Astrocyte of the cerebellum (primary cell): ENCODE data around the gene HOOK1.
"Not testable (repeated sequence)": the region's sequence is repeated elsewhere in the genome, so short reads cannot be mapped to it uniquely, and the experiment has no call there.

Experiments
- DNase-seq: peaks from one replicate; pipeline ENCODE4 v3.0.0-alpha.2; 2011; ENCODE audit warnings: low read depth
- H3K4me3 ChIP-seq: 2 replicates; pipeline ENCODE4 v1.5.1; 2011; ENCODE audit warnings: mild to moderate bottlenecking, low read depth, low read length, moderate library complexity
- in situ Hi-C: cut with HindIII; loops from 2 replicates; pipeline ENCODE4 v1.10.0; 2017; ENCODE audit warnings: low sequenced_read_pairs
- TF ChIP-seq, protein P1 (sequence below): IDR thresholded peaks from 2 replicates; pipeline ENCODE4 v1.5.1; 2012; ENCODE audit warnings: low read length, low read depth, moderate library complexity, mild to moderate bottlenecking; ENCODE audit errors: missing control alignments

Gene HOOK1

DNA sequence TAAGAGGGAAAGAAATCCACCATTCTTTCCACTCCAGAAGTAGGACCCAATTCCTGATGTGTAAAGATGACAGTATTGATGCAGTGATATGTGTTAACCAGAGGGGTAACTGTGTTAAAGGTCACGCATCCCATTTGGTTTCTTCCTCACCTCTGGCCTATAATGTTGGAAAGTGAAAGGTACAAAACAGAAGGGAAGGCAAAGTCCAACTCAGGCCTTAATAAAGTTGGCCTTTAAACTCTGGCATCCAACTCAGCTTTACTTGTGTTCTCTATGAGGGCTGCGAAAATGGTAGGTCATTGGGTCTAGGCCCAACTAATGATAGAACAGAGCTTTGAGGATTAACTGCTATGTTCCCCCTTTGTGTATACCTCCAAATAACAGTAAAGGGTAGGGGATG is 93.9 kb downstream of the HOOK1 start:
- H3K4me3 ChIP-seq, result no peak overlapping the region
- TF ChIP-seq, protein P1, sequence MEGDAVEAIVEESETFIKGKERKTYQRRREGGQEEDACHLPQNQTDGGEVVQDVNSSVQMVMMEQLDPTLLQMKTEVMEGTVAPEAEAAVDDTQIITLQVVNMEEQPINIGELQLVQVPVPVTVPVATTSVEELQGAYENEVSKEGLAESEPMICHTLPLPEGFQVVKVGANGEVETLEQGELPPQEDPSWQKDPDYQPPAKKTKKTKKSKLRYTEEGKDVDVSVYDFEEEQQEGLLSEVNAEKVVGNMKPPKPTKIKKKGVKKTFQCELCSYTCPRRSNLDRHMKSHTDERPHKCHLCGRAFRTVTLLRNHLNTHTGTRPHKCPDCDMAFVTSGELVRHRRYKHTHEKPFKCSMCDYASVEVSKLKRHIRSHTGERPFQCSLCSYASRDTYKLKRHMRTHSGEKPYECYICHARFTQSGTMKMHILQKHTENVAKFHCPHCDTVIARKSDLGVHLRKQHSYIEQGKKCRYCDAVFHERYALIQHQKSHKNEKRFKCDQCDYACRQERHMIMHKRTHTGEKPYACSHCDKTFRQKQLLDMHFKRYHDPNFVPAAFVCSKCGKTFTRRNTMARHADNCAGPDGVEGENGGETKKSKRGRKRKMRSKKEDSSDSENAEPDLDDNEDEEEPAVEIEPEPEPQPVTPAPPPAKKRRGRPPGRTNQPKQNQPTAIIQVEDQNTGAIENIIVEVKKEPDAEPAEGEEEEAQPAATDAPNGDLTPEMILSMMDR, result no peak
- in situ Hi-C loops, result no loop called here
- DNase-seq, result no peak

DNA sequence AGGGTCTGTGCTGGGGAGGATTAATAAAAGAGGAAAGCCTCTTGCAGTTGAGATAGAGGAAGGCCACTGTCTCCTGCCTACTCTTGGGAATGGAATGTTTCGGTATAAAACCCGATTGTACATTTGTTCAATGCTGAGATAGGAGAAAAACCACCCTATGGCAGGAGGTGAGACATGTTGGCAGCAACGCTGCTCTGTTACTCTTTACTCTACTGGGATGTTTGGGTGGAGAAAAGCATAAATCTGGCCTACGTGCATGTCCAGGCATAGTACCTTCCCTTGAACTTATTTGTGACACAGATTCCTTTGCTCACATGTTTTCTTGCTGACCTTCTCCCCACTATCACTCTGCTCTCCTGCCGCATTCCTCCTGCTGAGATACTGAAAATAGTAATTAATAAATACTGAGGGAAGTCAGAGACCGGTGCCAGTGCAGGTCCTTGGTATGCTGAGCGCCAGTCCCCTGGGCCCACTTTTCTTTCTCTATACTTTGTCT is 100.1 kb downstream of the HOOK1 start:
- not testable (repeated sequence) for DNase-seq

DNA sequence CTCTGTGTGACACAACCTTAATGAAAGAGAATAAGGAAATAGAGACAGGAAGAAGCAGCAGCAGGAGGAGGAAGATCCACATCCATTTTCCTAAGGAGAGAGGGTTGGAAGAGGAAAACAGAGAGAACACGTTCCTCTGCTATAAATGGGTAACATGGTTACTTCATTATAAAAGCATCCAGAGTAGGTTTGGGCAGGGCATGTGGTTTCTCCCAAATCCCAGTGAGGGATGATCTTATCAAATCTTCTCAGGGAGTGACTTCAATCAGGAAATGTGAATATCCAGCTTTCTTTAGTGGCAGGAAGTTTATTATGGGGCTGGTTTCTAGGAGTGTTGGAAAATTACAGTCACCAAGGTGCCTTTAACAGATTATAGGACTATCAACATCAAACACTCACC is 100.8 kb downstream of the HOOK1 start:
- TF ChIP-seq, protein P1, result no peak
- no peak for DNase-seq
- in situ Hi-C loops, result no loop called here
- no peak overlapping the region for H3K4me3 ChIP-seq

More for the DNA sequence above, 100.1 kb downstream of the HOOK1 start:
- in situ Hi-C loops, H3K4me3 ChIP-seq: not testable (repeated sequence)

DNA sequence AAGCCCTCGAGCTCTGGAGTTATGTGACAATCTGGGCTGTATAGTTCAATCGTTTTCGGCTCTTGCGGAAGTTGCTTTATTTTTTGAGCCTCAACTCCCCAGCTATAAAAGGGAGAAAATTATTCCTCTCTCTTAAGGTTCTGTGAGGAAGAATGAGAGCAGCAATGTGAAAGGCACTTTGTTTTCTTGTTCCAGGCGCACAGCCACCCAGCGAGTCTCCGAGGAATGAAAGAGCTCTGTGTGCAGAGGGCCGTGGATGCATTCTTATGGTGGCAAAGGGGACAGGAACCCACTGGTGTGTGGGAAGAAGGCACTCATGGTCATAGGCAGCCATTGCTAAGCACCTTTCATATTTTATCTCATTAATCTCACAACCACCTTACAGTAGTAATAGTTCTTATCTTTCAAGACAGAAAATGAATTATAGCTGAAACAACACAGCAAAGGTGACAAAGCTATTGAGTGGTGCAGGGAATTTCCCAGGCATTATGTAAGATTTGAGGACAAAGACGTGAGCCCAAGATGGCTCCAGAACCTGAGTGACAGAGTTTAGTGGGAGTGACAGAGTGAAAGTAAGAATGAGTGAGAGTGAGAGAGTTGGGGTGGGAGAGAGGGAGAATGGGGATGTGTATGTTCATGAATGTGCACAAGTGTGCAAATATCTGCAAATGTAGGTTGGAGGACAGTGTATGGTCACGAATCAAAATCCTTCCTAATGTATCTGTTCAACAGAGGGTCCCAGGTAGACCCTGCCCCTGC is 102.5 kb downstream of the HOOK1 start:
- DNase-seq, result no peak
- in situ Hi-C loops, result no loop called here
- no peak overlapping the region for H3K4me3 ChIP-seq
- TF ChIP-seq, protein P1, result no peak

DNA sequence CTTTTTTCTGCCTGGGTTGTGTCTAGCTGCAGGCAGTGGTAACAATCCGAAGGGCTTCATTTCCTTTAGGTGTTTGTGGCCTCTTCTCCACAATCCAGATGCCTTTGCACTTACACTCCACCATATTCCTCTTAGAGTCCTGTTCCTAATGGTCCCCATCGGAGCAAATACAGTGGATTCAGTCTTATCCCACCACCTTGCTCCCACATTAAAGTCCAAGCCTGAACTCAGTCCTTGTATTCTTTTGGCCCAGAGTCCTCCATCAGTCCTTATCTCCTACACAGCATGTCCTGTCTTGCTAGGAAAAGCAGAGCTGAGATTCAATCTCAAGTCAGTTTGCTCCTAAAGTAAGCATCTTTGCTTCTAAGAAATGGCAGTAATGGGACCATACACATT is 103.0 kb downstream of the HOOK1 start:
- no peak for DNase-seq
- in situ Hi-C loops, result no loop called here
- H3K4me3 ChIP-seq, result no peak overlapping the region
- TF ChIP-seq, protein P1, result no peak

DNA sequence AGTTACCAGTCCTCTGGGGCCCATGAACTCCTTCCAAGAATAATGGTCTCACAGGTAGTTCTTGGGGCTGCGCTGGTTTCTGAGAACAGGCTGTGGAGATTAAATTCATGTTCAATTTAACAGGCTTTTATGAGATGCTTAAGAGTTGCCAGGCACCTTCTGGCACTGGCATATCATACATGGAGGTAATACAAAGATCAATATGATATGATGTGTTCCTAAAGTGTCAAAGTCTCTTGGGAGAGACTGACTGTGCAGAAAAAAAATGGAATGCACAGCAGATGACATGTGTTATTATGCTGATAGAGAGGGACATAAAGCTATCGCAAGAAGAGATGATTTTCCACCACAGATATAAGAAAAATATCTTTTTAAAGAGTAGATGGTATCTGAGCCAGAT is 105.0 kb downstream of the HOOK1 start:
- DNase-seq, result no peak
- H3K4me3 ChIP-seq, result no peak overlapping the region
- in situ Hi-C loops, result no loop called here
- TF ChIP-seq, protein P1, result no peak

DNA sequence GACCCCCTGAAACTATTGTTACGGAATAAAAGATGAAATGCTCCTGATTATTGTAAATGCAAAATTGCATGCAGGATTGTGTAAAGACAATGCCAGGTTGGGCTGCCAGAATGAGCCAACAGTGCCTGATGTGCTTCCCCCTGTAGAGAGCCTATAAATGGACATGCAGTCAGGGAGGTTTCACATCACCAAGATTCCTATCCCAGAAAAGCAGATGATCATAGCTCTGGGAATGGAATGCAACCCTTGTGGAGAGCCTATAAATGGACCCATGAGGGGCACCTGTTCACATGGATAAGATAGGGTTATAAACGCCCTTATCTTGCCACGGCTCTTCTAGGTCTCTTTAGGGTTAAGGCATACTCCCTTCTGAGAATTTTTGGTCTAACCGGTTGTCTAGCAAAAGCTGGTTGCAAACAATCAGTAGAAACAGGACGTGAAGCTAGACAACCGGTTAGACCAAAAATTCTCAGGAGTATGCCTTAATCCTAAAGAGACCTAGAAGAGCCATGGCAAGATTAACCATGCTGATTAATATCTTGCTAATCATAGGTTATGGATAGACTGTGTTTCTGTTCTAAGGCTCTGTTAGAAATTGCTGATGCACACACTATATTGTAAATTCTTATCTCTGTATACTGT is 106.6 kb downstream of the HOOK1 start:
- in situ Hi-C loops, DNase-seq, H3K4me3 ChIP-seq: not testable (repeated sequence)
